Effector memory CD8-positive, alpha-beta T cell (primary cell): ENCODE results near the gene IKZF2.

ENCODE experiments used
- ATAC-seq: fragments of 150-1000 bp; cut with Tn5 transposase; replicated peaks from 2 replicates; pipeline ENCODE4 v1.10.0; 2021; ENCODE audit warnings: mild to moderate bottlenecking, moderate library complexity
- DNase-seq, 3 experiments: peaks; one replicate each; pipeline ENCODE4 v3.0.0; 2021
- H3K27ac Mint-ChIP-seq, 2 donors: one replicate each; pipeline ENCODE4 v1.8.0; 2022; ENCODE audit warnings: mild to moderate bottlenecking in 2 of 2, mixed read lengths in 2 of 2, moderate library complexity in 2 of 2
- H3K27me3 Mint-ChIP-seq, 2 donors: one replicate each; pipeline ENCODE4 v1.8.0; 2022; ENCODE audit warnings: mixed read lengths in 2 of 2
- H3K36me3 Mint-ChIP-seq: one replicate; pipeline ENCODE4 v1.8.0; 2022; ENCODE audit warnings: mild to moderate bottlenecking, moderate library complexity, mixed read lengths; ENCODE audit not compliant: insufficient read depth
- H3K4me1 Mint-ChIP-seq, 2 donors: one replicate each; pipeline ENCODE4 v1.8.0; 2022; ENCODE audit warnings: low read depth in 2 of 2, mixed read lengths in 2 of 2
- H3K4me3 Mint-ChIP-seq, 2 donors: one replicate each; pipeline ENCODE4 v1.8.0; 2022; ENCODE audit warnings: mild to moderate bottlenecking in 2 of 2, mixed read lengths in 2 of 2, moderate library complexity in 2 of 2
- H3K9me3 Mint-ChIP-seq, 2 donors: one replicate each; pipeline ENCODE4 v1.8.0; 2022; ENCODE audit warnings: mixed read lengths in 2 of 2

The IKZF2 gene

DNA sequence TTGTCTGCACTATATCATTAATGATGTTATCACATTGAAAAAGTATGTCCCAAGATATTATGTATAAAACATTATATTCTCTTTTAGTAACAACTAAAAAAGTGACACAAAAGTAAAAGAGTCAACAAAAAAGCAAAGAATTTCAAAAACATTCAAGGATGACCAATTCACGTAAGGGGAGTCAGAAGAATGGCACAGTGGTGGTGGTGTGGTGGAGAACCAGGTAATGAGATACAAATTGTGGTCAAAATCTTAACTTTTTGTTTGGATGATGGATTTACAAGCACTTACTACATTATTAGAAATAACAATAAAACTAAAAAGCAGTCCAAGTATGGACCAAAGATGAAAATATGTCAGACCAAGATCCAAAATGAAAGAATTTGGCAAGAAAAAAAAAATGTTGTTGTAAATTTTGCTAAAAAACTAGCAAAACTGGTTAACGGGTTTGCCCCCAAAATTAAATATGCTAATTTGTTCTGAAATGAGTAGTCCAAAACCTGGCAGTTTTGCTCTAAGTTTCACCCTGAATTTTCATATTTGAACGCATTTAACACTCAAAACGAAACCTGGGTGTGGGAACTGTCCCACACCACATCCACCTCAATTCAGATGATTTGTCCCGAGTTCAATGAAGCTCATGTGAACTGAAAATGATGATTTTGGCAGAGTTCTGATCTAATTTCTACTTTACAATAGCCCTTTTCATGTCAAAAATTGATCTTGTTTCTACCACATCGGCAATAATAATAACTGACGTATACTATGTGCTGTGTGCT, 135.8 kb downstream of the IKZF2 start:
- Mint-ChIP-seq H3K36me3 (peaks cover 8% of the 10 kb centered on the region), H3K27me3 (no peaks in the 10 kb centered on the region), H3K4me1 (peaks cover 13 to 17% of the 10 kb centered on the region in 2 donors), H3K27ac (peak overlapping the region; percentile 54 to 85), H3K9me3 (no peaks in the 10 kb centered on the region), H3K4me3 (peak overlapping the region; percentile 53)
- ATAC-seq = peak; percentile 86
- DNase-seq = peak in 1 of 3 experiments; percentile 5

DNA sequence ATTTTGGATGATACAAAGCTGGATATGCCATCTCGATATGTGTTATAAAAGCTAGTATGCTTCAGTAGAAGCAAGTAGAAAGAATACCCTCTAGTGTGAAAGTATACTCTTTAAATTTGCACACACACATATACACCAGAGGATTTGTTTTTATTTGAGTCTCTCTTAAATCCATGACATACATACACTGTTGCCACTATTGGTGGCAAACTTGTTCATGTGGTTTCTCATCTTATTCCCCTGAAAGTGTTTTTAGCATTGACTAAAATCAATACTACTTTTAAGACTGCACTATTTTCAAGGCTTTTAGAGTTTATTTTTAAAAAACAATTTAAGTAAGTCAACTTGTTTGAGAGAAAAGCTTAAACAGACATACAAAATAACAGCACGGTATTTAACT, 137.4 kb downstream of the IKZF2 start:
- H3K4me3 Mint-ChIP-seq = no peak overlapping the region
- H3K36me3 Mint-ChIP-seq = peaks cover 8% of the 10 kb centered on the region
- H3K27me3 Mint-ChIP-seq = no peaks in the 10 kb centered on the region
- ATAC-seq (no peak), DNase-seq (no peak)
- peaks cover 13 to 17% of the 10 kb centered on the region in 2 donors for H3K4me1 Mint-ChIP-seq
- no peak overlapping the region for H3K27ac Mint-ChIP-seq
- no peaks in the 10 kb centered on the region for H3K9me3 Mint-ChIP-seq

DNA sequence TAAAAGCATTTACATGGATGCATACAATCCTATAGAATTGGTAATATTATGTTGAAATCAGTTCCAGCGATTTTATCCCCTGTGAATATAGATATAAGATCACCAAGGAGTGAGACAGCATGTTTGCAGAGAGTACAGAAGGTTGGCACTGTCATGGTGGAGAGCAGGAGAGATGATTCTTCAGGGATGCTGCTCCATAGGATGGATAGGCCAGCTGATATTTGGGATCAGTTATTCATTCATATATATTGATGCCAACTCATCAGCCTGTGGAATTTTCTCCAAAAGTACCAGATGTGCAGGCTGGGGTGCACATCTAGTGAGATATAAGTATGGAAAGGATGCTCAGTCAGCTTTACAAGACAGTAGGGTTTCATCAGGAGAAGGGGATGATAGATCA, 139.9 kb downstream of the IKZF2 start:
- Mint-ChIP-seq H3K4me1 (peaks cover under 1 to 2% of the 10 kb centered on the region in 2 donors), H3K27me3 (no peaks in the 10 kb centered on the region), H3K9me3 (no peaks in the 10 kb centered on the region), H3K36me3 (peaks cover 3% of the 10 kb centered on the region), H3K27ac (peak overlapping the region in 1 of 2 donors; percentile 59), H3K4me3 (no peak overlapping the region)
- DNase-seq (no peak), ATAC-seq (no peak)

DNA sequence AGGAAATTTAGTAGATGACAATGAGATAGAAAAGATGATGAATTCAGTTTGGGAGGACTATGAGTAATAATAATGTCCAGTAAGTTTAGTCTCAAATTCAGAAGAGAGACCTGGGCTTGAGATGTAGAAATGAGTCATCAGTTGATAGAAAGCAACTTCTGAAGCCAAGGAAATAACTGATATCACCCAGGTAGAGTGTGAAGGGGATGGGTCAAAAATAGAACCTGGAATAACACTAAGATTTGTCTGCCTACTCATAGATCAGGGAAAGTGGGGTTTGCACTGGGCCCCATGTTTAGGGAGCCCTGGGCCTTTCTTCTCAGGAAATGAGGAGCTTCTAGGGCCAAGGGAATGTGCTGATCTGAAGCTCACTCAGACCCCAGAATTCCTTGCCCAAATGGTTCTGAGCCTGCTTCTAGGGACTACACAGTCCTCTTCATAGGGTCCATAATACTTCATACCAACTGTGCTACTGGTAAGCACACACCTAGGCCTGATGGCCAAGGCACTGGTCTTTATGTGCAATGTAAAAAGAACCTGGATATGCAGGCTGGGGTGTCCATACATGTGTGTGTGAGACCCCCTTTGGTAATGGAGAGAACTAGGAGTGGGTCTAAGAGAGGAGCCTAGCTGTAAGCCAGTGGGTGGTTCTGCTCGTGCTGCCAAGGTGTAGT, 141.2 kb downstream of the IKZF2 start:
- Mint-ChIP-seq H3K27ac (peak overlapping the region; percentile 2 to 44), H3K4me3 (no peak overlapping the region), H3K36me3 (peaks cover 3% of the 10 kb centered on the region), H3K27me3 (no peaks in the 10 kb centered on the region), H3K4me1 (peaks cover 0 to 2% of the 10 kb centered on the region in 2 donors), H3K9me3 (no peaks in the 10 kb centered on the region)
- no peak for DNase-seq
- ATAC-seq = no peak

DNA sequence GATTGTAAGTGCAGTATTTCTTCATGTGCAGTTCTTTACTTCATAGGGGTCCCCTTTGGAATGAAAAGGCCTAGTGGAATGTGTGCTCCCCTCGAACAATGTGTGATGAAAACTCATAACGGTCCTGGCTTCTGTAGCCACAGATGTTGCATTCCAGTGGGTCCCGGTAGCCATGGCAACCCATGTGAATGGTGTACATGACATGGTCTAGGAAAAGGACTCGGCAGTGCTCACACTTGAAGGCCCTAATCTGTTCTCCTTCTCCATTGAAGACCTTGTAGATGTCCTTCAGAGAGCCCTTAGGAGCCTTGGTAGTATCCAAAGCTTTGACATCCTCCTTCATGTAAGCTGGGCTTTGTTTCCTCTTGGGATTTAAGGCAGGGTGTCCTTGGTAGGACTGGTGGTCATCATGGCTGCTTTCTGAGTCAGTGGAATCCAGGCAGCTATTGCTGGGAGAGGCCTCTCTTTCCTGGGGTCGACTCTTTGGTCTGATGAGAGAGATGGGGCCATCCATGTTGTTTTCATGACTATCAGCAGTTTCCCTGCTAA, 144.0 kb downstream of the IKZF2 start:
- no peak for DNase-seq
- Mint-ChIP-seq H3K27ac (peak overlapping the region in 1 of 2 donors; percentile 13), H3K36me3 (peaks cover 3% of the 10 kb centered on the region)

DNA sequence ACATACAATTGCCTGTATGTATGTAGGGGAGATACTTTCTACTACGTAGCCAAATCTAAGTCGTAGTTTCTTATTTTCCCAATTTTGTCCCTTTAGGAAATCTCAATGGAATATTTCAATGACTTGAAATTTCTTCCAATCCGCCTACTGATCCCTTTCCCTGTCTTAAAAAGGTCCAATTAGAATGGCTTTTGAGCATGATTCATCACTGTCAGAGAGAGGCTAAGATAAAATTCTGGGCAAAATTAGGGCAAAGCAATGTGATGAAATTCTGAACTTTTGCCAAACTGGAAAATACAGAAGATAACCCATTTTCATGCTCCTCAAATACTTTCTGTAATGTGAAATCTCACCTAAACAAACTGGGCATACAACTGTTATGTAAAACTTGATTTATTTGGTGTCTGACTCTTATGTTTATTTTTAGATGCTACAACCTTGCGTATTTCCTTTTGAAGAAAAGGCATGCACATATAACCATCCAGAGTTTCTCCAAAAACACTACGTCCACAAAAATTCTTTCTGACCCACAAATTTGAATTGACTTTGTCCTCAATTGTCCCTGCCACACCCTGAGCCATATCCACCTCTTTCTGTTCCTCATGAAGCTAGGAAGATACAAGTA, 147.1 kb downstream of the IKZF2 start:
- no peak for ATAC-seq
- peaks cover 3% of the 10 kb centered on the region for H3K36me3 Mint-ChIP-seq
- H3K27me3 Mint-ChIP-seq = no peaks in the 10 kb centered on the region
- no peak for DNase-seq
- H3K27ac Mint-ChIP-seq = peak overlapping the region in 1 of 2 donors; percentile 35
- no peaks in the 10 kb centered on the region for H3K9me3 Mint-ChIP-seq
- H3K4me3 Mint-ChIP-seq = no peak overlapping the region
- H3K4me1 Mint-ChIP-seq = peaks cover 6 to 20% of the 10 kb centered on the region in 2 donors

More for the DNA sequence above, 144.0 kb downstream of the IKZF2 start:
- H3K9me3 Mint-ChIP-seq = no peaks in the 10 kb centered on the region
- no peak overlapping the region for H3K4me3 Mint-ChIP-seq
- no peaks in the 10 kb centered on the region for H3K27me3 Mint-ChIP-seq
- no peak for ATAC-seq
- peaks cover 4 to 7% of the 10 kb centered on the region in 2 donors for H3K4me1 Mint-ChIP-seq

DNA sequence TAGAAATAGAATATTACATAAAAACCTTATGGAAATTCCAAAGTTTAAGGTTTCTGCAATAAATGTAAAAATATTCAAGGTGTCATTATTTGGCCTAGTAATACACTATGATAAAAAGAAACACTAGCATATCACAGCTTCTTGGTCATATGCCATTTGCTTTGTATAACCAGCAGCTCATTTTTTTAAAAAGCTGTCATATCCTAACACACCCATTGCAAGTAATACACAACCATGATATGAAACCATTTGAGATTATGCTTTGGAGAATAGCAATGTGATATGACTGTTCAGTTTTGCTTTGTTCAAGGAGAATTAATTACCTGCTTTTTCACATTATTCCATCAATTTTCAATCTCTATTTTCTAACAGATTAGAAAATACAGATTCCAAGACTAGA, 149.0 kb downstream of the IKZF2 start:
- no peak for DNase-seq
- Mint-ChIP-seq H3K27ac (peak overlapping the region in 1 of 2 donors; percentile 98), H3K27me3 (no peaks in the 10 kb centered on the region), H3K9me3 (no peaks in the 10 kb centered on the region), H3K4me1 (peaks cover 10 to 25% of the 10 kb centered on the region in 2 donors), H3K36me3 (peaks cover 3% of the 10 kb centered on the region), H3K4me3 (no peak overlapping the region)
- peak; percentile 44 for ATAC-seq

DNA sequence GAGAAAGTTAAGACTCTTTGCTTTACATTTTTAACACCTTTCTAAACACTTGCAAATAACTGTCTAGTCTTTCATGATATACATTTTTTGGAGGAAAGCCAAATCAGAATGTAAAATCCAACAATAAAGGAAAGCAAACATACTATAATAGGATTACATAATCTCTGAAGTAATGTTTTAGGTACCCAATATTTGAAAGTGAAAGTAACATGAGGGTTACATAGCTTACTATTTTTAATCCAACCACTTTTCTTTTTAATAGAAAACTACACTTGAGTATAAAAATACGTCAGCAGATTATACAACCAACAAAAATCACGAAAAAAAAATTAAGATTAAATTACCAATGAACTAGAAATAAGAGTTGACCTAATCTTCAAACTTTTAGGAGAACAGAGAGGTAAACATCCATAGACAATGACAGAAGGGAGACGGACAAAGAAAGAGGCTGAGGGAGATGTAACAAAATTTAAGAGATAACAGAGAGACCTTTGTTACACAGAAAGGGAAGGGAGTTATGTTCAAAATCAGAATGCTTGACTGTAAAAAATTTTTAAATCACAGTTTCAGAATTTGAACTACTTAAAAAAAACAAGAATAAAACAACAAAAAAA, 150.0 kb downstream of the IKZF2 start:
- no peak for DNase-seq
- Mint-ChIP-seq H3K4me3 (peak overlapping the region; percentile 44 to 78), H3K27ac (peak overlapping the region; percentile 68 to 98), H3K36me3 (peaks cover 3% of the 10 kb centered on the region), H3K27me3 (no peaks in the 10 kb centered on the region), H3K4me1 (peaks cover 10 to 25% of the 10 kb centered on the region in 2 donors), H3K9me3 (no peaks in the 10 kb centered on the region)
- ATAC-seq = peak; percentile 64

DNA sequence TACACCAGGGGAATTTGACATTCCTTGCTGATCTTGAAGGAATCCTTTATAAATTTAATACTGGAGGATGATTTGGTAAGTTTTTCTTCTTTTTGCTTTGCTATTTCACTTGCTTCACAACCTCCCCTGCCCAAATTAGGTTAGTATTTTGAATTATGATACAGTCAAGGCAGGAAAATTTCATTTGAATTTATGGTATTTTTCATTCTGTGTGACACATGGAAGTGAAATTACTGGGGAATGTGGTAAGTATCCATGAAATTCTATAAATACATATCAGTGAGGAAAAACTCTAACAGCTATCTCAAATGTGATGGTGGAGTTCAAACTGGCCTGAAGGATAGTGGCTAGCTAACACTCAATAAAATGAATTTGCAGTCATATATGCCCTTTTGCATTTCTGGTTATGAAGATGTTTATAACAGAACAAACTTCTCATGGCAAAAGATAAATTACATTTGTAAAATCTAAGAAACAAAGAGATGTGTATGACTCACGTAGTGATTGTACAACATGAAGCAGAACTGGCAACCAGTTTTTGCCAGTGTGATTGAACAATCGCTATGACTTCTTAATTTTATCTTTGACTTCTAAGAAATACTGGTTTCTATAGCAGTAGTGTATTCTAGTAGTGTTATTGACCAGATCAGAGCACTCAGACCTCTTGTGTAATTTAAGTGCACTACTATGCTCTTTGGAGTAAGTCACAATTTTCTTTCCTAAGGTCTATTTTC, 152.6 kb downstream of the IKZF2 start:
- no peak overlapping the region for H3K4me3 Mint-ChIP-seq
- ATAC-seq = no peak
- no peak for DNase-seq
- H3K4me1 Mint-ChIP-seq = peaks cover 6 to 18% of the 10 kb centered on the region in 2 donors
- peaks cover 3% of the 10 kb centered on the region for H3K36me3 Mint-ChIP-seq
- no peak overlapping the region for H3K27ac Mint-ChIP-seq
- H3K27me3 Mint-ChIP-seq = no peaks in the 10 kb centered on the region
- no peaks in the 10 kb centered on the region for H3K9me3 Mint-ChIP-seq

DNA sequence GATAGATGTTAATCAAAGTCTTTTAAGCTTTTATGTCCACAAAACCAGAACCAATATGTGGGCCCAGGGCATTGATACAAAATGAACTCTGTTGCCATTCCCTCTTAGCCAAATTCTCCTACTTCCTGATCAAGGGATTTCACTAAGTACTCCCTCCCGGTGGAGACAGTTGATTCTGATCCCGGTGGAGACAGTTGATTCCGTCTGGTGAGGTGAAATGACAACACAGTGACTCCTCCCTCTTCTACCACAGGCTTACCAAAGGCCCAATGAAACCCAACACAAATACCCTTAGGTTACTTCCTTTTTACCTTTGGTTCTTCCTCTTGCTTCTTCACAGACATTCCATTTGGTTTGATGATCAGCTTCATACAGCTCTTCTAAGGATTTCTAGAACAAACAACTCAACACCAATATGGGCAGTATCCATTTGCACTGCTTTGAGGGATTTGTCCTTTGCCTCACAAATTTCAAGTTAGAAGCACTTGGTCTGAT, 153.8 kb downstream of the IKZF2 start:
- ATAC-seq = no peak
- H3K27ac Mint-ChIP-seq = no peak overlapping the region
- H3K4me1 Mint-ChIP-seq = peaks cover 6 to 18% of the 10 kb centered on the region in 2 donors

DNA sequence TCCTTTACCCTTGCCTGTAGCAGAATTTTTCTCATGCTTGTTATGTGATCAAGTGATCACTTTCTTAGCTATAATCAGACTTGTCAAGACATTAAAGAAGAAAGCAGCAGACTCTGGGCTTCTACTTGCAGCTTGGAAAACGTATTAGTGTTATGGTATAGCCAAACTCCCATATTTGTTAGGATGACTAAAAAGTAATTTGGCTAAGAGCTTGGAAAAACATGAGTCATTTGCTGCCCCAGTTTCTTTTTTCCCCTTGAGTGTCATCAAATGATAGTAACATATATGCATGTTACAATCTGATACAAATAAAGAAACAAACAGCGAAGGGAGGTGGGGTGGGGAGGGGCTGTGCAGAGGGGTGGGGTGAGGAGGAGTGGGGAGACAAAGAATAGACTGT, 155.5 kb downstream of the IKZF2 start:
- H3K27ac Mint-ChIP-seq = no peak overlapping the region
- H3K27me3 Mint-ChIP-seq = no peaks in the 10 kb centered on the region
- DNase-seq (no peak), ATAC-seq (no peak)
- peaks cover 4 to 7% of the 10 kb centered on the region in 2 donors for H3K4me1 Mint-ChIP-seq
- H3K36me3 Mint-ChIP-seq = no peaks in the 10 kb centered on the region
- H3K9me3 Mint-ChIP-seq = no peaks in the 10 kb centered on the region
- no peak overlapping the region for H3K4me3 Mint-ChIP-seq

More for the DNA sequence above, 153.8 kb downstream of the IKZF2 start:
- peaks cover 3% of the 10 kb centered on the region for H3K36me3 Mint-ChIP-seq
- H3K9me3 Mint-ChIP-seq = no peaks in the 10 kb centered on the region
- no peak for DNase-seq
- no peak overlapping the region for H3K4me3 Mint-ChIP-seq
- H3K27me3 Mint-ChIP-seq = no peaks in the 10 kb centered on the region

DNA sequence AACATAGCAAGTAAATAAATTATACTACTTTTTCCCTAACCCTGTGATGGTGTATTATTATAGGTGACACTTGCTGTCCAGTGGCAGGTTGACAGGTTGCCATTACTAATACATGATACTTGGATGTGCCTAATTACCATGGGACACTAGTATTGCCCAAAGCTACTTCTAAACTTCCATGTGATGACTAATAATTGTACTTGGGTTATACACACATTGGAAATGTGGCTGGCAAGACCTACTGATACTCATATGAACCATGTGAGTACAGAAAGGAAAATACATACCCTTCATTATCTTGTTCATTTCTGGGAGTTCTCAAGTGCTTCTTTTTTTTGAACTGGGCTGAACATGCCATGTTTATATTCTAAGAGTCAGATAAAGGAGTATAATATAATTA, 156.4 kb downstream of the IKZF2 start:
- Mint-ChIP-seq H3K27ac (no peak overlapping the region), H3K9me3 (no peaks in the 10 kb centered on the region), H3K4me1 (peaks cover 4 to 5% of the 10 kb centered on the region in 2 donors), H3K36me3 (no peaks in the 10 kb centered on the region), H3K4me3 (no peak overlapping the region), H3K27me3 (no peaks in the 10 kb centered on the region)
- no peak for ATAC-seq
- DNase-seq = no peak
